SK-N-SH (cell line): Measurements from ENCODE around the gene TMEM69. TPM values are rescaled to one million over a fixed set of nuclear protein-coding genes. Genes with fewer than 3 reads are reported as not detected.

Experiments used
- CTCF ChIA-PET: fragments of 300-600, 350-600 bp; formaldehyde crosslinking; extraction: SDS; loops from one replicate; lab custom pipeline; 2021; lab: Yijun Ruan, JAX
- POLR2A ChIA-PET: fragments of 350-600 bp; sonication (Branson Sonifier 250); formaldehyde crosslinking; extraction: SDS; loops from one replicate; lab custom pipeline; 2020; ENCODE audit warnings: antibody characterized with exemption, inconsistent platforms; lab: Yijun Ruan, JAX
- DNase-seq: peaks from one replicate; pipeline ENCODE4 v3.0.0; 2012
- H2AFZ ChIP-seq: fragments of 200-600 bp; sonication (generic); 2 replicates; pipeline ENCODE4 v1.8.1; 2016; ENCODE audit warnings: antibody characterized with exemption, mild to moderate bottlenecking, low read depth
- H3F3A ChIP-seq: fragments of 200-600 bp; sonication (generic); replicated peaks from 2 replicates; pipeline ENCODE3; 2016; ENCODE audit warnings: antibody characterized with exemption, mild to moderate bottlenecking; ENCODE audit not compliant: insufficient read depth
- H3K27ac ChIP-seq, 2 experiments: fragments of 200-500 bp in 1 of 2; fragments of 200-600 bp in 1 of 2; sonication (Bioruptor generic) in 1 of 2; sonication (generic), shearing (Covaris generic) in 1 of 2; 2 replicates each; pipeline versions ENCODE4 v1.5.1 to v1.6.1; 2014 to 2016; ENCODE audit warnings: low read depth in 2 of 2, inconsistent platforms in 1 of 2, low read length in 1 of 2, mild to moderate bottlenecking in 1 of 2, mixed read lengths in 1 of 2
- H3K27me3 ChIP-seq: fragments of 200-600 bp; sonication (generic), shearing (Covaris generic); 2 replicates; pipeline ENCODE4 v1.6.1; 2016; ENCODE audit warnings: mixed run types; ENCODE audit not compliant: insufficient read depth
- H3K36me3 ChIP-seq, 2 experiments: fragments of 200-500 bp in 1 of 2; fragments of 200-600 bp in 1 of 2; sonication (Bioruptor generic) in 1 of 2; sonication (generic) in 1 of 2; replicated peaks in 1 of 2; 2 replicates each; pipeline versions ENCODE3 to v1.5.1; 2014 to 2016; ENCODE audit warnings: low read length in 1 of 2, mild to moderate bottlenecking in 1 of 2; ENCODE audit not compliant: insufficient read depth in 2 of 2, control insufficient read depth in 1 of 2
- H3K4me1 ChIP-seq, 2 experiments: fragments of 200-500 bp in 1 of 2; fragments of 200-600 bp in 1 of 2; sonication (Bioruptor generic) in 1 of 2; sonication (generic), shearing (Covaris generic) in 1 of 2; 2 replicates each; pipeline versions ENCODE4 v1.5.1 to v1.6.1; 2014 to 2016; ENCODE audit warnings: low read depth in 1 of 2, low read length in 1 of 2, mixed run types in 1 of 2; ENCODE audit not compliant: insufficient read depth in 2 of 2, control insufficient read depth in 1 of 2
- H3K4me2 ChIP-seq: fragments of 200-600 bp; sonication (generic), shearing (Covaris generic); 2 replicates; pipeline ENCODE4 v1.6.1; 2017; ENCODE audit warnings: mixed run types
- H3K4me3 ChIP-seq, 2 experiments: fragments of 200-500 bp in 1 of 2; fragments of 200-600 bp in 1 of 2; sonication (Bioruptor generic) in 1 of 2; sonication (generic), shearing (Covaris generic) in 1 of 2; 2 replicates each; pipeline versions ENCODE4 v1.5.1 to v1.8.1; 2014 to 2016; ENCODE audit warnings: low read depth in 2 of 2, inconsistent platforms in 1 of 2, low read length in 1 of 2, mild to moderate bottlenecking in 1 of 2, mixed read lengths in 1 of 2, moderate library complexity in 1 of 2
- H3K79me2 ChIP-seq: fragments of 200-600 bp; sonication (generic); 2 replicates; pipeline ENCODE4 v1.8.1; 2017; ENCODE audit warnings: mild to moderate bottlenecking; ENCODE audit not compliant: insufficient read depth
- H3K9ac ChIP-seq: fragments of 200-600 bp; sonication (generic); 2 replicates; pipeline ENCODE4 v1.6.1; 2017; ENCODE audit warnings: mixed run types
- H3K9me2 ChIP-seq: fragments of 200-600 bp; sonication (generic); 2 replicates; pipeline ENCODE4 v1.6.1; 2017; ENCODE audit warnings: mixed run types
- H3K9me3 ChIP-seq: fragments of 200-600 bp; sonication (generic); 2 replicates; pipeline ENCODE4 v1.6.1; 2017; ENCODE audit warnings: mixed run types, mild to moderate bottlenecking, moderate library complexity
- H4K20me1 ChIP-seq: fragments of 200-600 bp; sonication (generic); 2 replicates; pipeline ENCODE4 v1.6.1; 2017; ENCODE audit warnings: mild to moderate bottlenecking, mixed run types; ENCODE audit not compliant: insufficient read depth
- CHD2 ChIP-seq: fragments of 150-350 bp; IDR thresholded peaks from 2 replicates; pipeline ENCODE4 v1.6.1; 2018; ENCODE audit warnings: low read length; ENCODE audit not compliant: partially characterized antibody
- ELF1 ChIP-seq: IDR thresholded peaks from 2 replicates; pipeline ENCODE4 v1.4.0; 2012
- GABPA ChIP-seq: IDR thresholded peaks from 2 replicates; pipeline ENCODE4 v1.4.0; 2012; ENCODE audit warnings: low read depth, mild to moderate bottlenecking
- GATA2 ChIP-seq: sonication (generic); formaldehyde crosslinking; IDR thresholded peaks from 2 replicates; pipeline ENCODE4 v1.5.0; 2020; ENCODE audit warnings: mild to moderate bottlenecking, missing genetic modification reagents
- JUND ChIP-seq: IDR thresholded peaks from 2 replicates; pipeline ENCODE4 v1.4.0; 2012
- MEF2A ChIP-seq: IDR thresholded peaks from 2 replicates; pipeline ENCODE4 v1.4.0; 2012; ENCODE audit warnings: low read depth, borderline replicate concordance
- NFIC ChIP-seq: IDR thresholded peaks from 2 replicates; pipeline ENCODE4 v1.4.0; 2012; ENCODE audit warnings: borderline replicate concordance
- POLR2AphosphoS5 ChIP-seq: IDR thresholded peaks from 2 replicates; pipeline ENCODE4 v1.6.1; 2012; ENCODE audit warnings: low read depth, low read length
- SMC3 ChIP-seq: IDR thresholded peaks from 2 replicates; pipeline ENCODE4 v1.6.1; 2012; ENCODE audit warnings: low read depth, low read length, improper control_type of control experiment
- TEAD4 ChIP-seq: IDR thresholded peaks from 2 replicates; pipeline ENCODE4 v1.4.0; 2012; ENCODE audit warnings: mild to moderate bottlenecking, borderline replicate concordance; ENCODE audit not compliant: insufficient read depth
- USF1 ChIP-seq: IDR thresholded peaks from 2 replicates; pipeline ENCODE4 v1.4.0; 2012; ENCODE audit warnings: low read depth, borderline replicate concordance
- ZBTB33 ChIP-seq: IDR thresholded peaks from 2 replicates; pipeline ENCODE4 v1.4.0; 2012; ENCODE audit warnings: low read depth, borderline replicate concordance
- WGBS: methylation state at CpG from one replicate; pipeline ENCODE4 v1.1.6; 2017; ENCODE audit warnings: low lambda C conversion rate; 5-methylcytosine and 5-hydroxymethylcytosine counted together
- polyA plus RNA-seq, 3 experiments: library from polyadenylated mRNA; depleted of rRNA; stranded (reverse); fragments of >200 nt; gene quantifications; 2 replicates each; pipeline ENCODE4 v1.2.3, GENCODE V29; 2012
- TF ChIP-seq, protein P1 (sequence below): fragments of 200-600 bp; sonication (generic); IDR thresholded peaks from 2 replicates; pipeline ENCODE4 v1.6.1; 2017; ENCODE audit warnings: antibody characterized with exemption, mild to moderate bottlenecking, moderate library complexity
- TF ChIP-seq, protein P2 (sequence below): fragments of 150-350 bp; IDR thresholded peaks from 2 replicates; pipeline ENCODE4 v1.6.1; 2016; ENCODE audit warnings: mild to moderate bottlenecking, low read depth, low read length

TMEM69 gene
- polyA plus RNA-seq, 1 of the 3 experiments (the other 2 are of a cell fraction), result 46.1 TPM

GRCh38 chr1:45643321-45643720 lies 44.7 kb upstream of the TMEM69 start:
- Histone ChIP-seq H4K20me1 (peaks cover 7% of the 10 kb centered on the region; the same call in 1 of the 2 replicates), H3K4me3 (no peak overlapping the region), H3K4me1 (no peaks in the 10 kb centered on the region), H3K27me3 (no peaks in the 10 kb centered on the region), H3F3A (peaks cover 19% of the 10 kb centered on the region), H3K79me2 (peaks cover 29% of the 10 kb centered on the region), H3K9me2 (no peaks in the 10 kb centered on the region), H3K27ac (no peak overlapping the region), H3K4me2 (no peak overlapping the region), H3K9ac (no peak overlapping the region)
- no peak for DNase-seq
- CTCF ChIA-PET, result interaction anchor here (1.4 kb wide), 1 partner anchor 8 kb away, joined by 3 read pairs; no protein-coding TSS in a partner anchor
- TF ChIP-seq MEF2A (no peak), GABPA (no peak), USF1 (no peak), POLR2AphosphoS5 (no peak), NFIC (no peak), JUND (no peak), ZBTB33 (no peak), GATA2 (CRISPR knock-in tag) (no peak), ELF1 (no peak), SMC3 (no peak), TEAD4 (no peak), CHD2 (no peak)
- TF ChIP-seq, protein P1, sequence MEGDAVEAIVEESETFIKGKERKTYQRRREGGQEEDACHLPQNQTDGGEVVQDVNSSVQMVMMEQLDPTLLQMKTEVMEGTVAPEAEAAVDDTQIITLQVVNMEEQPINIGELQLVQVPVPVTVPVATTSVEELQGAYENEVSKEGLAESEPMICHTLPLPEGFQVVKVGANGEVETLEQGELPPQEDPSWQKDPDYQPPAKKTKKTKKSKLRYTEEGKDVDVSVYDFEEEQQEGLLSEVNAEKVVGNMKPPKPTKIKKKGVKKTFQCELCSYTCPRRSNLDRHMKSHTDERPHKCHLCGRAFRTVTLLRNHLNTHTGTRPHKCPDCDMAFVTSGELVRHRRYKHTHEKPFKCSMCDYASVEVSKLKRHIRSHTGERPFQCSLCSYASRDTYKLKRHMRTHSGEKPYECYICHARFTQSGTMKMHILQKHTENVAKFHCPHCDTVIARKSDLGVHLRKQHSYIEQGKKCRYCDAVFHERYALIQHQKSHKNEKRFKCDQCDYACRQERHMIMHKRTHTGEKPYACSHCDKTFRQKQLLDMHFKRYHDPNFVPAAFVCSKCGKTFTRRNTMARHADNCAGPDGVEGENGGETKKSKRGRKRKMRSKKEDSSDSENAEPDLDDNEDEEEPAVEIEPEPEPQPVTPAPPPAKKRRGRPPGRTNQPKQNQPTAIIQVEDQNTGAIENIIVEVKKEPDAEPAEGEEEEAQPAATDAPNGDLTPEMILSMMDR, result no peak
- TF ChIP-seq, protein P2, sequence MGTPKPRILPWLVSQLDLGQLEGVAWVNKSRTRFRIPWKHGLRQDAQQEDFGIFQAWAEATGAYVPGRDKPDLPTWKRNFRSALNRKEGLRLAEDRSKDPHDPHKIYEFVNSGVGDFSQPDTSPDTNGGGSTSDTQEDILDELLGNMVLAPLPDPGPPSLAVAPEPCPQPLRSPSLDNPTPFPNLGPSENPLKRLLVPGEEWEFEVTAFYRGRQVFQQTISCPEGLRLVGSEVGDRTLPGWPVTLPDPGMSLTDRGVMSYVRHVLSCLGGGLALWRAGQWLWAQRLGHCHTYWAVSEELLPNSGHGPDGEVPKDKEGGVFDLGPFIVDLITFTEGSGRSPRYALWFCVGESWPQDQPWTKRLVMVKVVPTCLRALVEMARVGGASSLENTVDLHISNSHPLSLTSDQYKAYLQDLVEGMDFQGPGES, result no peak
- TF ChIP-seq, all 33 proteins: peak for 0
- WGBS, result 85% methylated on average over 5 of the region's 5 CpGs
- Histone ChIP-seq H3K36me3 (peaks cover 44 to 65% of the 10 kb centered on the region in 2 experiments), H3K9me3 (no peaks in the 10 kb centered on the region), H2AFZ (no peak overlapping the region)
- POLR2A ChIA-PET, result no interaction called here
